ENCODE data around the gene CREBBP. TPM values are rescaled to one million over a fixed set of nuclear protein-coding genes. Genes with fewer than 3 reads are reported as not detected.

Gene CREBBP
- total RNA-seq, 4 donors from 2014 or later = 61.2 to 119 (median 77.4) TPM

DNA sequence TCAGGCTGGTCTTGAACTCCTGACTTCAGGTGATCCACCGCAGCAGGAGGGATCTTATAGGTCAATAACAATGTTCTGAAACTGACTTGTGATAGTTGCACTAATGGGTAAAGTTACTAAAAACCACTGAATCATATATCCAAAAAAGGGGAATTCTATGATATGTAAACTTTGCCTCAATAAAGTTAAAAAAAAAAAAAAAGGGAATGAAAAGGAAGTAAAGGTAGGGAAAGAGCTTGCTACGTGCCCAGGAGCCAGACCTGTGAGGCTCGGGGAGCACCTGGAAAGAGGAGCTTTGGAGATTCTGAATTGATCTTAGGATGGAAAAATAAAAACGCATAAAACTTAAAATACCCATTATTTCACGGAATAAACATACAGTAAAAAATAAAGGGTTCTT lies 142.4 kb downstream of the CREBBP start:
- TF ChIP-seq, protein P1, sequence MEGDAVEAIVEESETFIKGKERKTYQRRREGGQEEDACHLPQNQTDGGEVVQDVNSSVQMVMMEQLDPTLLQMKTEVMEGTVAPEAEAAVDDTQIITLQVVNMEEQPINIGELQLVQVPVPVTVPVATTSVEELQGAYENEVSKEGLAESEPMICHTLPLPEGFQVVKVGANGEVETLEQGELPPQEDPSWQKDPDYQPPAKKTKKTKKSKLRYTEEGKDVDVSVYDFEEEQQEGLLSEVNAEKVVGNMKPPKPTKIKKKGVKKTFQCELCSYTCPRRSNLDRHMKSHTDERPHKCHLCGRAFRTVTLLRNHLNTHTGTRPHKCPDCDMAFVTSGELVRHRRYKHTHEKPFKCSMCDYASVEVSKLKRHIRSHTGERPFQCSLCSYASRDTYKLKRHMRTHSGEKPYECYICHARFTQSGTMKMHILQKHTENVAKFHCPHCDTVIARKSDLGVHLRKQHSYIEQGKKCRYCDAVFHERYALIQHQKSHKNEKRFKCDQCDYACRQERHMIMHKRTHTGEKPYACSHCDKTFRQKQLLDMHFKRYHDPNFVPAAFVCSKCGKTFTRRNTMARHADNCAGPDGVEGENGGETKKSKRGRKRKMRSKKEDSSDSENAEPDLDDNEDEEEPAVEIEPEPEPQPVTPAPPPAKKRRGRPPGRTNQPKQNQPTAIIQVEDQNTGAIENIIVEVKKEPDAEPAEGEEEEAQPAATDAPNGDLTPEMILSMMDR (IDR thresholded peaks at IDR 0.05; ENCODE audit: low read depth) = no peak

DNA sequence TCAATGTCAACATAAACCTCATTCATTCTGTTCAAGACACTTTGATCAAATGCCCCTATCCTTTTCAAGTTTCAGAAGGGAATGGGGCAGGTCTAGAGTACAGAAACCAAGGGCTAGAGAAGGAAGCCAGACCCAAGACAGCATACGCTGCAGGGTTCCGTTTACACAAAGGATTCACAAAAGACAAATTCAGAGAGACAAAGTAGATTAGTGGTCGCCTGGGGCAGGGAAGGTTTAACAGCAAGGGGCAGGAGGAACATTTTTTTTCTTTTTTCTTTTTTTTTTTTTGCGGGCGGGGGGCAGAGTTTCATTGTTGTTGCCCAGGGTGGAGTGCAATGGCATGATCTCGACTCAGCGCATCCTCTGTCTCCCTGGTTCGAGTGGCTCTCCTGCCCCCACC lies 143.3 kb downstream of the CREBBP start:
- TF ChIP-seq, protein P1 (IDR thresholded peaks at IDR 0.05; ENCODE audit: low read depth) = no peak

DNA sequence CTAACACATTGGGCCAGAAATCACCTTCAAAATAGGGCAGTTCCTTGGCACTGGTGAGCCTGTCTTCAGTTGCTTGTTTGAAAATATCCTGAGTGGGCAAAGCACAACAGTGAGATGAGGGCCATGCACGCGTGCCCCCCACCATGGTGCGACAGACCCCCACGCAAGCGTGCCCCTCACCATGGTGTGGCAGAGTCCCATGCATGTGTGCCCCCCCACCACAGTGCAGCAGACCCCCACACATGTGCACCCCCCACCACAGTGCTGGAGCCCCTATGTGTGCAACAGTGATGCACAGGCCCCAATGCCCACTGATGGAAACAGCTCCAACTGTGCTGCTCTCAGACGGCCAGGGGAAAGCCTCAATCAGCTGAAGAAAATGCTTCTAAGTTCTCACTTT lies 144.4 kb downstream of the CREBBP start:
- TF ChIP-seq, protein P1 (IDR thresholded peaks at IDR 0.05; ENCODE audit: low read depth) = no peak

DNA sequence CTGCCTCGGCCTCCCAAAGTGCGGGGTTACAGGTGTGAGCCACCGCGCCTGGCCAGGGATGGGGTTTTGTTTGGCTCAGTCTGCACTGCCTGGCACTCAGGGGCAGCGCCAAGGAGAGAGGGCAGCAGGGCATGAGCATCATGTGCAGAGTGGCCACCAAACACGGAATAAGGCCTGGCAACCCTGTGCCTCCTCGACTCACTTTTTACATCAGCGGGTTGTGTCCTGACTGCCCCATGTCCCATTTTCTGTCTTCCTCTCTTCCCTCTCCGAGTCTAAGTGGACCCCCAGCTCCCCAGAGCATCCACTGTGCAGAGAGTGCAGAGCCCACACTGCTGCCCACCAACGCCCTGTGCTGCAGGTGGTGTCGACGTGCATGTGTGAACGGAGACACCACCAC lies 145.0 kb downstream of the CREBBP start:
- TF ChIP-seq, protein P1 (IDR thresholded peaks at IDR 0.05; ENCODE audit: low read depth) = no peak

DNA sequence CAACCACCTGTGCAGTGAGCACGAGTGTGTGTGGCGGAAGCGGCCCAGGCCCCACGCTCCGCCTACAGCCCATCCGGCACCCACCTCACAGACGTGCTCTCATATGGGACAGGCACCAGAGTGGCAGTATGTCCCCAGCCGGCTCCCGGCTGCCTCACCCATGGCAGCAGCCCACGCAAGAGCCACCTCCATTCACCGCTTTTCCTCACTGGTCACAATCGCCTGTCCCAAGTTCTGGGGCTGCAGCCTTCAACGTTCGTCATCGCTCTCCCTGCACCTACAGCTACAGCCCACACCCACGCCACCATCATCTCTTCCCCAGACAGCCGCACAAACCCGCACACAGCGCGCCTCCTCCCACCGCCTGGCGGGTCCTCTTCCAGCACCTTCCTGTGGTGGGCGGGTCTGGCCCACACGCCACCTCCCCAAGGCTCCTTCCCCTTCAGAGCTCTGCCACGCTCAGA lies 145.7 kb downstream of the CREBBP start:
- TF ChIP-seq, protein P1 (IDR thresholded peaks at IDR 0.05; ENCODE audit: low read depth) = no peak

DNA sequence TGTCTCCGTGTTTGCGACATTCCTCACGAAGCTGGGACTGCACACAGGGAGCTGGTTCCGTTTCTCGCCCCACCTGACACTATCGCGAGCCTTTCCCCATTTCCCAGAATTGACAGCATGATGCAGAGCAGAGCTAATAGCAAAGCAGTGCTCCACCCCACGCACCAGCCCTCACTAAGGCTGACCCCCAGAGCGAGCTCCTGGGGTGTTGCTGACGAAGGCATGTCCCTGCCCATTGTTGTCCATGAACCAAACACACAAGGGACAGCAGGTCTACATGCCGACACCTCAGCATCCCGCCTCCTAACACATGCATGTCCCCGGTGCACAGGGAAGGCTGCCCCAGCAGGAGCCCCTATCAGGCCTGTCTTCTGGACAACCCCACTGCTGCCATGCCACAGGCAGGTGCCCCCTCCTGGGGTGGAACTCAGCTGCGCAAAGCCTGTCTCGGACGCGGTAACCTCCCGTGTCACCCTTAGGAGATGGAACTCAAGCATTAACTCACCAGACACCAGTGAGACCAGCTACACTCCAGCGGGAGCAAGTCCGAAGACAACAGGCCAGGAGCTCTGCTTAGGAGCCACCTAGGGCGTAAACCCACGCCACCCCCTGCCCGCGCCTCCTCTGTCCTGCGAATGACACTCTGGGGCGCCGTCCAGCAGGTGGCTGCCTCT lies 146.3 kb downstream of the CREBBP start:
- TF ChIP-seq, protein P1 (IDR thresholded peaks at IDR 0.05; ENCODE audit: low read depth) = no peak

DNA sequence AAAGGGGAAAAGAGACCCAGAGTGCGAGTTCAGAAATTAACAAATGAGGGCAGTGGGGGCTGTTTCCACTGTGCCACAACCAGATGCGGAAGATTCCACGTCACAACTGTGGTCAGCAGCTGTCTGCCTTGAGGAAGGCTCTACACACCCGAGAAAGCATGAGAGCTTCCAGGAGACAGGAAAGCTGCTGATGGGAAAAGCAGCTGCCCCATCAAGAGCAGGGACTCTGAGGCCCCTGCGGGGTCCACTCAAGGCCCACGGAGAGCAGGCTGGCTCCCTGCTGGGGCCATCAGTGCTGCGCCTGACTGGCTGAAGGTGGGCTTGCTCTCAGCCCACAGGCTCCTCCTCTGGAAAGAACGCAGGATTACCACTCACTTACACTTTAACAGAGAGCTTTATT lies 148.3 kb downstream of the CREBBP start:
- TF ChIP-seq, protein P1 (IDR thresholded peaks at IDR 0.05; ENCODE audit: low read depth) = no peak
